Fibroblast of skin of left quadriceps (primary cell): ENCODE measurements around the gene TNFSF12.

ENCODE experiments used
- DNase-seq, 2 experiments: peaks; one replicate each; pipeline ENCODE4 v3.0.0-alpha.2; 2013; ENCODE audit warnings: low read depth in 2 of 2

Gene TNFSF12

GRCh38 chr17:7544911-7545310 is 3.9 kb upstream of the TNFSF12 start:
- DNase-seq, result no peak

GRCh38 chr17:7549401-7550055 is 670 bp downstream of the TNFSF12 start:
- no peak for DNase-seq

DNA sequence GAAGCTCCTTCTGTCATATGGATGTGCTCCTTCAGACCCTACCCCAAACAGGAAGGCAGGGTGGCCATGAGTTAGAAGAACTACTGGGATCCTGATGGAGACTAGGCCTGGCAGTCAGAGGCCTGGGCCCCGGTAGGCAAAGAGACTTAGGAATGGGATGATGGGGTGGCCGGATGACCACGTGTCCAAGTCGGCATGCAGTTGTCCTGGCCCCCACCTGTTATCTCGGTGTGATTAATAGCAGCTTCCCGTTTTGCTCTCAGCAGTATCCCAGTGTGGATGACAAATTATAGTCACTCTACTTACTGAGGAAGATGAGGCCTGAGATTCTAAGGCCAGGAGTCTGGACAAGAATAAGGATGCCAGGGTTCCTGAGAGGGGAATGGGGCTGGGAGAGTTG is 1.5 kb downstream of the TNFSF12 start:
- DNase-seq, result no peak

DNA sequence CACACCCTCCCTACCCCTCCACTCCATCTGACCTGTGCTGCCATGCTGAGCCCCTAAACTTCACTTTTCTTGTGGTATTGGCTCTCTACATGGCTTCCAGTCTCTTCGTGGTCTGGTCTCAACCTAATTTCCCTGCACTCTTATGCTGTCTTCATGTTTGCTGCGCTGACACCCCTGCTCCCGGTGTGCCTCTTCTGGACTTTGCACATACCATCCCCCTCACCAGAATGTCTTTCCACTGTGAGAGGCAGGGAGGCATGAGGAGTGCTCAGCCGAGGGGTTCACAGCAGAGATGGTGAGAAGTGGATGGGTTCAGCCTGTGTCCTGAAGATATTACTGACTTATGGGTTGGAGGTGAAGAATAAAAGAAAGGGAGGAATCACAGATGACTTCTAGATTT is 2.5 kb downstream of the TNFSF12 start:
- no peak for DNase-seq

- no peak for DNase-seq
Measured at GRCh38 chr17:7552621-7553051, 3.8 kb downstream of the TNFSF12 start.

DNA sequence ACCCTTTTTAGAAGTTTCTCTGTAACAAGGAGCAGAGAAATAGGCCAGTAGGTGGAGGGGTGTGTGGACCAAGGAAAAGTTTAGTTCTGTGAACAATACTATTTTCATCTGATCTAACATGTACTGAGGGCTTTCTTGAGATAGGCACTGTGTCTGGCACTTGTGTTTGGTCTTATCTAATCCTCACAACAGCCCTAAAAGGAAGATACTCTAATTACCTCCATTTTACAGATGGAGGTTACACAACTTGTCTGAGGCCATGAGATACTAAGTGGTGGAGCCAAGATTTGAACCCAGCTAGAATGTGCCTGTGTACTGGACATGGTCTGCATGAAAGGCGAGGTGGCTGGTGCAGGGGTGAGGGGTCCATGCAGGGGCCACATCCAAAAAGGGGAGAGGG is 4.5 kb downstream of the TNFSF12 start:
- DNase-seq, result no peak

DNA sequence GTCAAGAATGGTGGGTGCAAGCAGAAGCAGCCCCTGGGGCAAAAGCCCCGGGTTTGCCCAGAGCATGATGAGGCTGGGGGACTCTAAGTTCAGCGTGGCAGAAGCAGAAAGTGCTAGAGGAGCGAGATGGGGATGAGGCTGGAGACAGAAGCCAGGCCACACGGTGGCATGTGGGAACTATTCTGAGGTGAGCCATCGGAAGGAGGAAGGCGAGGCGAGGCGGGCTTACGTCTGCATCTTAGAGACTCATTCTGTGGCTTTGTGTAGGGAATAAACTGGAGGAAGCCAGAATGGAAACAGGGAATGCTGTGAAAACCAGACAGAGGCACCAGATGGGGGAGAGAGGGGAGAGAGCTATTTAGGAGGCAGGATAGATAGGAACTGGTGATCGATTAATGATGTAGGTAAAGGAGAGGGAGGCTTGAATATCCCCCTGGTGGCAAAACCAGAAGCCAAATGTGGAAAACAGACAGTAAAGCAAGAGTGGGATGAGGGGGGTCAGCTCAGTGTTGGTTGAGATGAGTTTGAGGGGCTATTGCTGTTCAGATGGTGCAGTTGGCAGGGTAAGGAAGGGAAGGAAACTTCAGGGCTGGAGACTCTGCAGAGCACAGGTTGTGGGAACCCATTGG is 6.6 kb downstream of the TNFSF12 start:
- DNase-seq, result no peak

DNA sequence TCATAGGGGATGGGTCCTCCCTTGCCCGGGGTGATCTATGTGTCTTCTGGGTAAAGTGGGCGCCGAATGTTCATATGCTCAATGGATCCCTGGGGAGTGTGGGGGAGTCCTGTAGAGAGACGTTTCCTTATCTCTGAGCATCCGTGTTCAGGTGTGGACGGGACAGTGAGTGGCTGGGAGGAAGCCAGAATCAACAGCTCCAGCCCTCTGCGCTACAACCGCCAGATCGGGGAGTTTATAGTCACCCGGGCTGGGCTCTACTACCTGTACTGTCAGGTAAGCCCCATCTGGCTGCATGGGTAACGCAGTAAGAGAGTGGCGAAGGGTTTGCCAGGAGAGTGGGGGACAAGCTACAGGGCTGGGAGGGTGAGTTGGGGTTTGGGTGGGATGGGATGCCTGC is 7.8 kb downstream of the TNFSF12 start:
- DNase-seq, result no peak

- DNase-seq, result no peak
Measured at GRCh38 chr17:7557147-7557764, 8.4 kb downstream of the TNFSF12 start.

DNA sequence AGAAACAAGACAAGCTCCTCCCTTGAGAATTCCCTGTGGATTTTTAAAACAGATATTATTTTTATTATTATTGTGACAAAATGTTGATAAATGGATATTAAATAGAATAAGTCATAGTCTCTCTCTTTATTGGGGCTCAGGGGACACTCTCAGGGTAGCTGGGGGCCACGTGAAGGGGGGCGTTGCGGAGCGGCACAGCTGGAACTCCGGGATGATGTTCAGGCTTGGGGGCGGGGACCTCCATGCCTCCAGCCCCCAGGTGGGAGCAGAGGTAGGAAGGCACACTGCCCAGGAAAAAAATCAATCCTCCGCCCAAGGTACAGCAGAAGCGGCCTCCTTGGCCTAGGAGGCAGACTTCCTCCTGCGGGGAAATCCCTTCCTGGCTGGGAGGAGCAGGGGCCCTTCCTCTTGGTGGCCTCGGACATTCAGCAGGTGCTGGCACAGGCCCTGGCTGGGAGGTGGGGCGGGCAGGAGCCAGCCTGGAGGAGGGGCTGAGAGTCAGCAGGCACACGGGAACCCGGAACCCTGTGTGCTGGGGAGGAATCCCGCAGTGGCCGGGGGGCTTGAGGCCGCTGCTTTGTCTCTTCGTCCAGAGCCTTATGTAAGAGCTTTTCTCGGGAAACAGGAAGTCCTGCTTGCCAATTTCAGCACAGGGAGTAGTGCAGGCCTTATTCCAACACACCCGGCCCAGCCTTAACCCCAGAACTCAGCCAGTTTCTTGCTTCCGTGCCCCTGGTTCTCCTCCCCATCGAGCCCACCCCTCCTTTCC is 9.1 kb downstream of the TNFSF12 start:
- DNase-seq, result no peak

GRCh38 chr17:7558544-7559319 is 9.9 kb downstream of the TNFSF12 start, which contains the start of gene TNFSF13:
Gene TNFSF13 (plus strand): TSS chr17:7558750. CDS start chr17:7559040, 290 bp downstream.
- no peak for DNase-seq

DNA sequence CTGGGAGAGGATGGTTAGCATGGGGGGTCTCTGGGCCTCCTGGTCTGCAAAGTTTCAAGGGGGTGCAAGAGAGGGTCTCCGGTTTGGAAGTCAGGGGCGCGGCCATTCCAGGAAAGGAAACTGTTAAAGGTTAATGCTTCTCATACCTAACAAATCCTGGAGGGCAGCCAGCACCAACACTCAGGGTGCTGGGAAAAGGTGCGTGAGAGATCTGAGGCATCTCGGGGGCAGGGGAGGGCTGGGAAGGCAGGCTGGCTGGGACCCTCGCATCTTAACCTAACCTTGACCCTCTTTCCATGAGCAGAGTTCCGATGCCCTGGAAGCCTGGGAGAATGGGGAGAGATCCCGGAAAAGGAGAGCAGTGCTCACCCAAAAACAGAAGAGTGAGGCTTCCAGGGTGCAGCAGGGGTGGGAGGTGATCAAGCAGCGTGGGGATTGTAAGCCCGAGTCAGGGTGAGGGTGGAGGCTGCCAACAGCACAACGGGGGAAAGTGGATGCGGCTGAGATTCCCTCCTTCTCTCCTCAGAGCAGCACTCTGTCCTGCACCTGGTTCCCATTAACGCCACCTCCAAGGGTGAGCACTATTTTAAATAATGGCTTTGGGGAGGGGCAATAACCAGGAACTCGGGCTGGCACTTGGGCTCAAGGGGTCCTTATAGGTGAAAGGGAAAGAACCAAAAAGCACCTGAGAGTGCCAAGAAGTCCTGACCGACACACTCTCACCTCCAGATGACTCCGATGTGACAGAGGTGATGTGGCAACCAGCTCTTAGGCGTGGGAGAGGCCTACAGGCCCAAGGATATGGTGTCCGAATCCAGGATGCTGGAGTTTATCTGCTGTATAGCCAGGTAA is 10.7 kb downstream of the TNFSF12 start:
- no peak for DNase-seq

DNA sequence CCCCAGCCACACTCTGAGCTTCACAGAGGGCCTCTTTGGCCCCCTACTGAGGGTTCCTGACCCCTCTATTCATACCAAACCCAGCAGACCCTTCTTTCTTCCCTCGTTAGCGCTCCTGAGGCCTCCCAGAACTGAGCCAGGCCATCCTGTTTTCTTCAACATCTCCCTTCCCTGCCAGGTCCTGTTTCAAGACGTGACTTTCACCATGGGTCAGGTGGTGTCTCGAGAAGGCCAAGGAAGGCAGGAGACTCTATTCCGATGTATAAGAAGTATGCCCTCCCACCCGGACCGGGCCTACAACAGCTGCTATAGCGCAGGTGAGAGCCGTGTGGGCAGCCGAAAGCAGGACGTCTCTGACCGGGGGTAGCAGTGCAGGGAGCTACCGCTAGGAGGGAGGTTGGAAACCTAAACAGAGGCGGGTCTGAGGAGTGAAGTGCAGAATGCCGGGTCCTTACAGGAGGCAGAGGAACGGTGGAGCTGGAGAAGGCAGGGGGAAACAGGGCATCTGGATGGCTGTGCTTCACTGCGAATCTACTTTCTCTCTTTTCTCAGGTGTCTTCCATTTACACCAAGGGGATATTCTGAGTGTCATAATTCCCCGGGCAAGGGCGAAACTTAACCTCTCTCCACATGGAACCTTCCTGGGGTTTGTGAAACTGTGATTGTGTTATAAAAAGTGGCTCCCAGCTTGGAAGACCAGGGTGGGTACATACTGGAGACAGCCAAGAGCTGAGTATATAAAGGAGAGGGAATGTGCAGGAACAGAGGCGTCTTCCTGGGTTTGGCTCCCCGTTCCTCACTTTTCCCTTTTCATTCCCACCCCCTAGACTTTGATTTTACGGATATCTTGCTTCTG is 11.5 kb downstream of the TNFSF12 start:
- no peak for DNase-seq

DNA sequence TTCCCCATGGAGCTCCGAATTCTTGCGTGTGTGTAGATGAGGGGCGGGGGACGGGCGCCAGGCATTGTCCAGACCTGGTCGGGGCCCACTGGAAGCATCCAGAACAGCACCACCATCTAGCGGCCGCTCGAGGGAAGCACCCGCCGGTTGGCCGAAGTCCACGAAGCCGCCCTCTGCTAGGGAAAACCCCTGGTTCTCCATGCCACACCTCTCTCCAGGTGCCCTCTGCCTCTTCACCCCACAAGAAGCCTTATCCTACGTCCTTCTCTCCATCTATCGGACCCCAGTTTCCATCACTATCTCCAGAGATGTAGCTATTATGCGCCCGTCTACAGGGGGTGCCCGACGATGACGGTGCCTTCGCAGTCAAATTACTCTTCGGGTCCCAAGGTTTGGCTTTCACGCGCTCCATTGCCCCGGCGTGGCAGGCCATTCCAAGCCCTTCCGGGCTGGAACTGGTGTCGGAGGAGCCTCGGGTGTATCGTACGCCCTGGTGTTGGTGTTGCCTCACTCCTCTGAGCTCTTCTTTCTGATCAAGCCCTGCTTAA is 12.2 kb downstream of the TNFSF12 start:
- peak; percentile 51 to 60 for DNase-seq

- DNase-seq, result peak; percentile 69 to 77
Measured at GRCh38 chr17:7561589-7562207, 12.8 kb downstream of the TNFSF12 start, which contains the start of gene SENP3. Gene SENP3 (plus strand): TSS chr17:7561919. CDS start chr17:7563077, 1,158 bp downstream.

DNA sequence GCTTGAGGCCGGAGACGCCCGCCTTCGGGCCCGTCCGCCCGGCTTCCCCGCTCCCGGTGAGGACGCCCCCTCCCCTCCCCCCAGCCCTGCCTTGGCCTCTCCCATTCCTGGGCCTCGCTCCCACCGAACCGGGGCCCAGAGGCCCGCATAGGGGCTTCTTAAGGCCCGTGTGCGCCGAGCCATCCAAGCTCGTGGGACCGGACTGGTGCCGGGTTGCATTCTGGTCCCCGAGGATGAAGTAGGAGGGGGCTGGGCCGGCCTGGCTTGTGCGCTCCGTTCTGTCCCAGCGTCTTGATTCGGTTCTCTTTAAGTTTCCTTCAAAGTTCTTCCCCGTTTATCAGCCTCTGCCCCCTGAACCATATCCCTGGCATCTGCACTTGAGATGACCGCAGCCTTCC is 13.3 kb downstream of the TNFSF12 start:
- DNase-seq, result no peak

GRCh38 chr17:7563115-7563869 is 14.4 kb downstream of the TNFSF12 start:
- no peak for DNase-seq

- no peak for DNase-seq
Measured at GRCh38 chr17:7569571-7569970, 20.7 kb downstream of the TNFSF12 start.
